ENCODE measurements around the gene PHGDH.
"Not testable (repeated sequence)": the region's sequence is repeated elsewhere in the genome, so short reads cannot be mapped to it uniquely, and the experiment has no call there.

The PHGDH gene

DNA sequence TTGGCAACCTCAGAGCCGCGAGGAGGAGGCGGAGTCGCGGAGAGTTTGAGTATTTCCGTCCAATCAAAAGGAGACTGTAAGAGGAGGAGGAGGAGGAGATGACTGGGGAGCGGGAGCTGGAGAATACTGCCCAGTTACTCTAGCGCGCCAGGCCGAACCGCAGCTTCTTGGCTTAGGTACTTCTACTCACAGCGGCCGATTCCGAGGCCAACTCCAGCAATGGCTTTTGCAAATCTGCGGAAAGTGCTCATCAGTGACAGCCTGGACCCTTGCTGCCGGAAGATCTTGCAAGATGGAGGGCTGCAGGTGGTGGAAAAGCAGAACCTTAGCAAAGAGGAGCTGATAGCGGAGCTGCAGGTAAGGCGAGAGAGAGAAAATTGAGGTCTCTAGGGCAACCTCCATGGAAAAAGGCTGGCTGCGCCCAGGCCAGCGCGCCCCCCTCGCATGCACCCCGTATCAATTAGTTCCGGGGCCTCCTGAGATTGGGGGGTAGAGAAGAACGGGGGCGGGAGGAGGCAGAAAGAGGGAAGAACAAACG, at the start of gene PHGDH:
Gene PHGDH, plus strand, starts transcription at position 131 of the 538 bp plus-strand sequence. Its CDS starts 89 bp downstream, at position 220.
- DNase-seq = peak; percentile 88

DNA sequence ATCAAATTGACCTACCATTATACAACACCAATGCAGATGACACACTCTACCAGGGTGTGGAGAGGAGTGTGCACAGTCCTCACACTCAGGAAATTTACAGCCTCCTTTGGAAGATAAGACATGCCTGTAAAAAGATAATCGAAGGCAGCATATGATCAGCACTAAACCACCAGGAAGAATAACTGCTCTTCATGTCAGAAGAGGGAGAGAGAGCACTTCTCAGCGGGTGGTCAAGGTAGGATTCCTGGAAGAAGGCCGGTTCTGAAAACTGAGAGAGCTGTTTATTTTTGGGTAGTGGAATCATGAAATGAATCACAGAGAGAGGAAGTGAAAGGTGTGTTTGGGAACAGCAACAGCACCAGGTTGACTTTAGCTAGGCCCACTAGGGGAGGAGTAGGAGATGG, 49.7 kb upstream of the PHGDH start:
- DNase-seq = no peak

DNA sequence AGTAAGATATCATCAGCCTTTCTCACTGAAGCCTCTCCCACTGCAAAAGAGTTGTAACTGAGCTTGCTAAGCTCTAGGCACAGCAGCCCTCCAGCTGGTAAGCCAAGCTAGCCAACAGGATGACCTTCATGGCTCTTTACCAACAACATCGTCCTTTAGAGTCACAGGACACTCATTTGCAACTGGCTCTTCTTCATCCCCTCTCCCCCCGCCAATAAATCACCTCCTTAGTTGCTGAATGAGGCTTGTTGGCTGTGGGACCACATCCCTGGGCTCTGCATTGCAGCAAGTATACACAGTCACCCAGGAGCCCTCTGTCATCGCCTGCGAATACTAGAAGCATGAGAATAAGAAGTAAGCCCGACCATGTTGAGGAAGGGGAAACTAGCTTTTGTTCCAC, 47.7 kb upstream of the PHGDH start:
- DNase-seq = no peak

DNA sequence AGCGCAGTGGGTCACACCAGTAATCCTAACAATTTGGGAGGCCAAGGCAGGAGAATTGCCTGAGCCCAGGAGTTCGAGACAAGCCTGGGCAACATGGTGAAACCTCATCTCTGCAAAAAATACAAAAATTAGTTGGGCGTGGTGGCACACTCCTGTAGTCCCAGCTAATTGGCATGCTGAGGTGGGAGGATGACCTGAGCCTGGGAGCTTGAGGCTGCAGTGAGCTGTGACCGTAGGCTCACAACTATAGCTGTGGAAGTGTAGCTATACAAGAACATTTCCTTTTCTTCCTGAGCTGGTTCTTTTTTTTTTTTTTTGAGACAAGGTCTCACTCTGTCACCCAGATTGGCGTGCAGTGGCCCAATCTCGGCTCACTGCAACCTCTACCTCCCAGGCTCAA, 44.6 kb upstream of the PHGDH start:
- DNase-seq = no peak

DNA sequence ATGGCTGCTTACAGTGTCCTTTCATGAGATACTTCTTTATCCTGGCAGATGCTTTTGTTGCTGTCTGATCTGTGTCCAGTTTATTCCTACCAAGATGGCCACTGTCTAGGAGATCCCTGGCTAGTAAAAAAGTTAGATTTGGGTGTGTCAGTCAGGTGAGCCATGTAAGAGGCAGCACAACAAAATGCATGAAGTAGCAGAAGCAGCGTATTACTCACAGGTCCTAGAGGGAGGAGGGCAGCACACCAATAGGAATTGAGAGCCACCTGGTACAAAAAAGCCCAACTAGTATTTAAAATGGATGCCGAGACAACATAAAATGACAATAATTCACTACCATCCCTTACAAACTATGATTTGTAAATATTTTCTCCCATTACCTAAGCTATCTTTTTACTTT, 40.8 kb upstream of the PHGDH start:
- DNase-seq = no peak

DNA sequence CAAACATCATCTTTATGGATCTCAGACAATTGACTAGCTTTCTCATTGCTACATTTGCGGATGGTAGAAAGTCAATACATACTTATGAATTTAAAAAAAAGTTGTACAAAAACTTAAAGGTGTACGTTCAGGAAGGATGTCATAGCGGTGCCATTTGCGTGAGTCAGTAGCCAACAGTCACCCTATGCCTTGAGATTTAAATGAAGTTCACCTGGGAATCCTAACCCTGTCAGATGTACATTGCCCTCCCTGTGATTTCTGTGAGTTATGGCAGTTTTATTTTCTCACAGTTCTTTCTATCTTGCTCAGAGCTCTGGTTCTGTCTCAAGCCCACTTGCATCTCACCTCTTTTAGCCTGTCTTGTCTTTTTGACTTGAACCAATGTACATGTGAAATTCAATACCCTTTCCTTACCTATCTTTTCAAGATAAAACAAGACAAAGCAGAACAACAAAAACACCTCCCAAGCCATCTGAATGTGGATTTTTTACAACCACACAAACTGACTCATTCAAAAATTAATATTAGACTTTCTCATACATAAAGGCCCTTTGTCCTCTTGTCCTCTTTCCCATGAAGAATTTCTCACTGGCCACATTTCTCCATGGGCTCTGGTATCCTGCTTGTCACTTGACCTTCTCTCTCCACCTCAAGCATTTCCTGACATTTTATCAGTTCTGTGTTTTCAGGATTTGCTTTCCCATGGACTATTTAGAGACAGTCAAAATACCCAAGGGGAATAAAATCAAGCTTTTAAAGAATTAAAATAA, 38.4 kb upstream of the PHGDH start:
- DNase-seq = no peak

DNA sequence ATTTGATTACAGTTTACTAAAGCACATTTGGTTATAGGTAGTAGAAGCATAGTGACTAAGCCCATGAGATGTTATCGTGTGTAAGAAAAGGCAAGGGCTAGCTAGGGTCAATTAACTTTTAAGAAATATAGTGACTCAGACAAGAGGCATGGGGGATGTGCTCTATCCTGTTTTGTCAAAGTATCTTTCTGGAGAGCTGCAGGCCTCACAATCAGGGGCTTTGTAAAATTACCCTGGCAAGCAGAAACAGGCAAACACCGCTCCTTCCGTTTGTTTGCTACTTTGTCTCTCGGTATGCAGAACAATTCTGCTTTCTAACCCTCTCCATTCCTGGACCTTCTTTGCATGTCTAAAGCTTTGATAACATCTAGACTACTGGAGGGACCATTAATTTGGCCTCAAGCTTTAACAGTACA, 37.6 kb upstream of the PHGDH start:
- DNase-seq = no peak

DNA sequence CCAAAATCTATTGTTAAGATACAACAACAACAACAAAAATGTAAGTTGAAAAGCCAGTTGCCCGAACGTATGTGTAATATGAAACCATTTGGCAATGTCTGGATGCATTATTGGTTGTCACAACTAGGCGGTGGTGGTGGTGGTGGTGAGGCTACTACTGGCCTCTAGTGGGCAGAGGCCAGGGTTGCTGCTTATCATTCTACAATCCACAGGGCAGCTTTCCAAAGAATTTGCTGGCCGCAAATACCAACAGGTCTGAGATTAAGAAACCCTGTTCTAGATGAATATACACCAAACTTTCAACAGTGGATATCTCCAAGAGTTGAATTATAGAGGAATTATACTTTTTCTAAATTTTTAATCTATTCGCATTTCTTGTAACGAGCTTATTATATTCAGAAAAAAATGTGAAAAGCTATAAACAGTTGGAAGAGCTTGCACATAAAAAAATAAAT, 36.9 kb upstream of the PHGDH start:
- peak; percentile 83 for DNase-seq

DNA sequence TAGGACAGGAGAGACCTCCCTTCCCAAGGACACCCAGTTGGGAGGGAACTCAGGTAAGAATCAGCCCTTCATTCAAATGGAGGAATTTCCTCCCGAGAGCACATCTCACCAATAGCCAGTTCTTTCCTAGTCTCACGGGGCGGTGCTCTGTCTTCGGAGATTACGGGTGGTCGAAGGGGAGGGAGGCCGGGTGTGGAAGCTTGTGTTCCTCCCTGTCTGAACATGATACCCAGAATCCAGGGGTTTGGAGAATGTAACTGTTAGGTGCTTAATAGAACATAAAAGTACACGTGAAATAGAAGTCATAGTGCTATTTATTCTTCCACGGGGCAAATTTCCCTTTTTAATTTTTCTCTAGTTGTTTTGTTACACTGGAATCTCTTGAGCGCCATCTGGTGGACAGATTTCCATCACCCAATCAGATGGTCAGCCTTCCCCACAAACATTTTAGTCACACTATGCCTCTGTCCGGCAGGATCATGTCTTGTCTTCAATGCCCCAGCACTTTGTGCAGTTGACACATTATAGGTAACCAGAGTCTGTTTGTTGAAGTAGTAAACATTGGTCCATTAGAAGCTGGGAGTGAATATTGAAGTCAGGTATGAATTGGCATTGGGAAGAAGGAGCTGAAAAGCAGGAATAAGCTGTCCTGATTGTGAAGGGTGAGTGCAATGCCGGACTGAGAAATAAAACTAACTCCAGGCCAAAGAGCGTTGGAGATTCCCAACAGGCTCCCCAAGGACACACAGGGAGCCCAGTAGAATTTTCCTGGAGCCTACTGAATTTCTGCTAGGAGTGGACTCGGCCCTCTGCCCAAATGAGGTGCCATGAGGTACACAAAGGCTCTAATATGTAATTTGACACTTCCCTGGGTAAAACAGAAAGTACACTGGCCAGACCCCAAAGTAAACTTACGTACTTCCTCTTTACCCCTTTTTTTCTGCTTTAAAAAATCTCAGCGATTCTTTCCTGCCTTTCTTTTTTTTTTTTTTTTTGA, 36.1 kb upstream of the PHGDH start:
- DNase-seq = peak; percentile 88

DNA sequence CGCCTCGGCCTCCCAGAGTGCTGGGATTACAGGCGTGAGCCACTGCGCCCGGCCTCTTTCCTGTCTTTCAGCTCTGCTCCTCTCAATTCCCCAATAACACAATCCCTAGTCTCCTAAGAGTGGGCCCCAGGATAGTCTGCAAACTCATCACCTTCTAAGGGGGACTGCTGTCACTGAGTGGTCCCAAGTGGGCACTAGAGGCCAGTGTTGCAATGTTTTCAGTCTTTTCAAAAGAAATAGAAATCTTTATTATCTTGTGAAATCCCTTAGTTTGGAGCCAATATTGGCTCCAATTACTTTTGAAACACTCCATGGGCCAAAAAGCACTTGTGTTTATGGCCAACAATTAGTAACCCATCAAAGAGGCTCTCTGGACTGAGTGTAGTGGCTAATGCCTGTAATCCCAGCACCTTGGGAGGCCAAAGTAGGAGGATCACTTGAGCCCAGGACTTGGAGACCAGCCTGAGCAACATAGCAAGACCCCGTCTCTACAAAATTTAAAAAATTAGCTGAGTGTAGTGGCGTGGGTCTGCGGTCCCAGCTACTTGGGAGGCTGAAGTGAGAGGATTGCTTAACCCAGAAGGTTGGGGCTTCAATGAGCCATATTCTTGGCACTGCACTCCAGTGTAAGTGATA, 35.0 kb upstream of the PHGDH start:
- DNase-seq = no peak

DNA sequence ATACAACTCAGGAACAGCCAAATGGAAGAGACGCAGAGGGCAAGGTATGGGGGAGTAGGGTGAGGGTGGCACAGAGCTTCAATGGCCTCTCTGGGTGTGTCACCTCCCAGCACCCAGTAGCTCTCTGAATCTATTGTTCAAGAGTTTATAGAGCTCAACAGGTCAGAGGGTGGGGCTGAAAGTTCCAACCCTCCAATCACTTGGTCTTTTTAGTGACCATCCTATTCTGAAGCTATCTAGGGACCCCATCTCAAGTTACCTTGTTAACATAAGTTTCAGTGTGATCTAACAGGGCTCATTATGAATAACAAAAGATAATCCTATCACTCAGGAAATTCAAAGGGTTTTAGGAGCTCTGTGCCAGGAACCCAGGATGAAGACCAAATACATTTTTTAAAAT, 32.5 kb upstream of the PHGDH start:
- no peak for DNase-seq

DNA sequence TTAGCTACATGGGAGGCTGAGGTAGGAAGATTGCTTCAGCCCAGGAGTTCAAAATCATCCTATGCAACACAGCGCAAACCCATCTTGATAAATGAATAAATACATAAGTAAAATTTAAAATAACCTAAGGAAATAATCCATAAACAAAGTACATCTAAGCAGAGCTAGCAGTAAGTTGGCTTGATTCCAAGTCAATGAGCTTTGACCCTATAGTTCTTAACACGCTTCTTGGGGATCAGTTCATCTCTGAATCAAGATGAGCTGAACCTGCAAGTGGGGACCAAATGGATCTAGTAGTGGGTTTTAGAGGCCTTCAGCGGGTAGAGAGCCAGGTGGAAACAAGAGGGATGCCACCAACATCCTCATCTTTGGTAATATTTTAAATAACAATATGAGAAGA, 31.5 kb upstream of the PHGDH start:
- no peak for DNase-seq

DNA sequence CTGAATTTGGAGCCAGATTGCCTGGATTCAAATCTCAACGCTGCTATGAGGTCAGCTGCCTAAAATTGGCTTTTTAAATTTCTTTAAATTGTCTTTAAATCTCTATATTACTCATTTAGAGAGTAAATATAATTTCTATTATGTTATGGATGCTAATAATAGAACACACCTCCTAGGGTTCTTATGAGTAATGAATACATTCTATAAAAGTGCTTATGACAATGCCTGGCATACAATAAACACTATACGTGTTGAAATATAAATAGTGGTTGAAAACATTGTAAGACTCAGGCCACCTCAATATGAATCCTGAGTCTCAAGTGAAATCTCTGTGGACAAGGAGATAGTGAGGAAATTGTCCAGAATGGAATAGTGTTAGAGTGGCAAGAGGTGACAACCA, 31.0 kb upstream of the PHGDH start:
- DNase-seq = no peak

DNA sequence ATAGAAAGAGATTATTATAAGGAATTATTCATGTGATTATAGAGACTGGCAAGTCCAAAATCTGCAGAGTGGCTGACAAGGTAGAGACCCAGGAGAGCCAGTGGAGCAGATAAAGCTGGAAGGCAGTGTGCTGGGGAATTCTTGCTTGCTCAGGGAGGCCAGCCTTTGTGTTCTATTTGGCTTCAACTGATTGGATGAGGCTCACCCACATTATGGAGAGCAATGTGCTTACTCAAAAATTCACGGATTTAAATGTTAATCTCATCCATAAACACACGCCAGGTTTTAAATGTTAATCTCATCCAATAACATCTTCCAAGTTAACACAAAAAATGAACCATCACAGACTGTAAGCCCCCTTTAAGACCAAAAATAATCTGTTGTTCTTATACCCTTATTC, 30.2 kb upstream of the PHGDH start:
- no peak for DNase-seq

DNA sequence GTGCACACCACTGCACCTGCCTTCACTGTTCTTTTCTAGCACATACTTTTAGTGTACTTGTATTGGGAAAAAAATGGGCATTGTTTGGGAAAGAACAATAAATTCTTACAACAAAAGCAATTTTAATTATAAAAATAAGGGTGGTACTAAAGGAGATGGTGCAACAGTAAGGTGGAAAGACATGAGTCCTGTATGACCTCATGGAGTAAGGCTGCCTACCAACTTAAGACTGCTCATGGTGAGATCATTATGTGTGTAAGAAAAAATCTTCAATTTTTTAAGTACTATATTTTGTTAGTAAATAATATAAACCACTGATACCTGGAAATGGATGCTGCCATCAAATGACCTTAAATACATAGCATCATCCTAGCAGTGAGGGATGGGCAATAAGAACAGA, 29.6 kb upstream of the PHGDH start:
- DNase-seq = no peak

DNA sequence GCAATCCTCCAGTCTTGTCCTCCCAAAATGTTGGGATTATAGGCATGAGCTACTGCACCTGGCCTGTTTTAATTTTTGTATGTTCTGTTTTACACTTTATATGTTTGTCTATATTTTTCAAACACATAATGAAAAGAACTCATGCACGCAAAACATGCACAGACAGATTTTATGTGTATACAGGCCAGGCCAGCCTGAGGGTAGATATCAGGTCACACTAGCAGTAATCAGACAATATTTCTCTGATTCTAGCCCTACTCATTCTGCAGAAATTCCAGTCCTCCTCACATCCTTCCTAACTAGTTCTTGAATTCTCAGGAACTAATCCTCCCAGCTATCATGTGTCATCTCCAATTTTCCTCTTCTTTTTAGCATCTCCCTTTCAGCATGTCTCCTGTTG, 27.8 kb upstream of the PHGDH start:
- no peak for DNase-seq

DNA sequence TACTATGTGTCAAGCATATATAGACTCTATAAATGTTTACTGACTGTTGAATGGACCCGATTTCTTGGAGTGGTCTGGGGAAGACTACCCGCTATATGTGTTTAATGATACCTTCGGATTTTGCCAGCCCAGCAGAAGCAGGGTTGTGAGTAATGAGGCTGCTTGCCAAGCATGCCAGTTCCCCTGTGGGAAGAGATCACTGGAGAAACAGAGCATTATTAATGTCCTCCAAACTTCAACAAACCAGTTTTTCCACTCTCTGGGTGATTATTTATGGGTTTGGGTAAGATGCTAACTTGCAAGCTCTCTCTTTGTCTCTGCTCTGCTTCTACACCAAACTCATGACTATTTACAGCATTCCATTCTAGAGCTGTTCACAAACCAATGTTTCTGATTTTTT, 25.1 kb upstream of the PHGDH start:
- peak; percentile 41 for DNase-seq

DNA sequence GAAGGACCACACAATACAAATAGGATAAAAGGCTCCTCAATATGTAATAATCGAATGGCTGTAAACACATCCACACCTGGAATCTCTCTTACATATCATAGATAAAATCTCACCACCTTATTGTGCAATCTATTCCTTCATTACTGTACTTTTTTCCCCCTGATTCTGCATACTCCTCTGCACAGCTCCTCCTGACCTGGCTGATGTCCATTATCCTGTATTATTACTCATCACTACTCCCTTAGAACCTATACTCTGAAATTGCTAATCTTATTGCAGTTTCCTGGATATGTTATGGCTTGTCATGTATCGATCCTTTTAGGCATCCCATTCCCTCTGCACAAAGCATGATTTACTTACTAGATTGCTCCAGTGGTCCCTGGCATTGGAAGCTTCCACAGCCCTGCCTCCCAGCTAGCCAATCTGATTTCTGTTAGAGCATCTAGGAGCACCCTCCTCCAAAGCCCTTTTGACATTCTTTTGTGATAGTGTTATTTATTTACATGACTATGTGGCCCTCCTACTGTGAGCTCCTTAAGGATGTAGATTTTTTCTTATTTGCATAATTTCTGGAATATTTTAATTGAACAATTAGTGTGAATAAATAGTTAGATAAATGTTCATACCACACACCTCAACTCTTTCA, 24.2 kb upstream of the PHGDH start:
- no peak for DNase-seq

DNA sequence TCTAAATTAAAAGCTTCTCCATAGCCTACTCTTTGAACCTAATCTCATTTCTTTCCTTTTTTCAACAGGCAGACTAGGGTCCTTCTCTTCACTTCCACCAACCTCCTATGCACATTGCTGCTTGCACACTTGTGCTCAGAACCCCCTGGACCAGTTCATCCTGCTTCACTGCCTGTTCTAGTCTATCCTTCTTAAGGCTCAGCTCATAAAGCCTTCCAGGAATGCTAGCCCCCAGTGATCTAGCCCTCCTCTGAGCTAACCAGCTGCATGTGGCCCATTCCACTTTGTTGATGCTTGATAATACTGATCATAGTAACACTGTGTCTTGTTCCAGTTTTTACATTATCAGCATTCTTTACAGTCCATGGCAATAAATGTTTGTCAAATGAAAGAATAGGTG, 22.9 kb upstream of the PHGDH start:
- DNase-seq = no peak

DNA sequence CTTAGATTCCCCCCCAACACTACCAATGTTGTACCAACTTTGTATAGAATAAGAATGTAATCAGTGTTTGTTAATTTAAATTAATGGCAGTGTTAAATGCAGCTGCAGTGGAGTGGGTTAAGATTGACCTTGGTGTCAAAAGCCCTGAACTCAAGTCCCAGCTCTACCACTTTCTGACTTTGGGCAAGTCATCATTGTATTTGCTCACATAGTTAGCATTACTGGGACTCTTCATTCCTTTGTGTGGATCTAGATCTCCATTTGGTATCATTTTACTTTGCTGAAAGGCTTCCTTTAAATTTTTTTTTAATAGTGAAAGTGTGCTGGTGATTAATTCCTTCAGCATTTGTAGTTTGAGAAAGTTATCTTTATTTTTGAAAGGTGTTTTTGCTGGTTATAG, 22.2 kb upstream of the PHGDH start:
- no peak for DNase-seq

DNA sequence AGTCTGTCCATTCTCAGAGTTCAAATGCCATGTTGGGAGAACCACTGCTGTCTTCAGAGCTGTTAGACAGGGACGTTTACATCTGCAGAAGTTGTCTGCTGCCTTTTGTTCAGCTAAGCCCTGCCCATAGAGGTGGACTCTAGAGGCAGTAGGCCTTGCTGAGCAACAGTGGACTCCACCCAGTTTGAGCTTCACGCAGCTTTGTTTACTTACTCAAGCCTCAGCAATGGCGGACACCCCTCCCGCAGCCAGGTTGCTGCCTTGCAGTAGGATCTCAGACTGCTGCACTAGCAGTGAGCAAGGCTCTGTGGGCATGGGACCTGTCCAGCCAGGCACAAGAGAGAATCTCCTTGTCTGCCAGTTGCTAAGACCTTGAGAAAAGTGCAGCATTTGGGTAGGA, 14.9 kb upstream of the PHGDH start:
- DNase-seq = not testable (repeated sequence)

DNA sequence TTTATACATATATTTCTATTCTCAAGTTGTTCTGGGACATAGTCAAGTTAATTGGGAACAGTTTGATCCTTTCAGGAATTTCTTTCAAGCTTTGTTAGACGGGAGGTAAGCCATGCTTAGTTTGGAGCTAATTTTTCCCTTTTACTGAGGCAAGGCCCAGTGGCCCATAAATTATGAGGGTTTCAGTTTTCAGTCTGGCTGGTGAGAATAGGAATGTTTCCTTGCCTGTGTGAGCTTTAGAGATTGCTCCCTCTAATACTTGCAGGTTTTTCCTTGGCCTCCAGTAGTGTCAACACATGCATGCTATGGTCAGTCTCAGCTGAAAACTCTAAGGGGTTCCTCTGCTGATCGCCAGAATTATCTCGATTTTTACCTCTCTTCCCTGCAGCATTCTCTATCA, 14.1 kb upstream of the PHGDH start:
- DNase-seq = no peak

DNA sequence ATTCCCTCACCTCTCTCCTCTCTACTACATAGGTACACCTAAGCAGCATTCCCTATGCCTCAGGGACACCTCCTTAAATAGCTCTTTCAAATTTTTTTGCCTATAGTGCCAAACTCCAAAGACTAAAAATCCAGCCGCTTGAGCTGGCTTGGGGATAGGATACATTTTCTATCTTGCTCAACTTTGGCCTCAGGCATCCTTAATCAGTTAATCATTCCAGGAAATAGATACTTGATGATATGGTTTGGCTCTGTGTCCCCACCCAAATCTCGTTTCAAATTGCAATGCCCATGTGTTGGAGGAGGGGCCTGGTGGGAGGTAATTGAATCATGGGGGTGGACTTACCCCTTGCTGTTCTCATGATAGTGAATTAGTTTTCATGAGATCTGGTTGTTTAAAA, 11.4 kb upstream of the PHGDH start:
- no peak for DNase-seq

Data from NCI-H1105 treated with DMSO at 0.1 percent for 48 hours (cell line).